GM12878 (cell line): ENCODE results near the gene CR2.

Experiments used
- RAD21 ChIP-seq: IDR thresholded peaks from 2 replicates; pipeline ENCODE4 v1.6.1; 2011; ENCODE audit warnings: mild to moderate bottlenecking, low read depth, low read length, moderate library complexity; ENCODE audit not compliant: insufficient read depth
- TF ChIP-seq, protein P1 (sequence below): fragments of 450-650 bp; IDR thresholded peaks from 2 replicates; pipeline ENCODE4 v1.6.1; 2017; ENCODE audit warnings: mild to moderate bottlenecking

DNA sequence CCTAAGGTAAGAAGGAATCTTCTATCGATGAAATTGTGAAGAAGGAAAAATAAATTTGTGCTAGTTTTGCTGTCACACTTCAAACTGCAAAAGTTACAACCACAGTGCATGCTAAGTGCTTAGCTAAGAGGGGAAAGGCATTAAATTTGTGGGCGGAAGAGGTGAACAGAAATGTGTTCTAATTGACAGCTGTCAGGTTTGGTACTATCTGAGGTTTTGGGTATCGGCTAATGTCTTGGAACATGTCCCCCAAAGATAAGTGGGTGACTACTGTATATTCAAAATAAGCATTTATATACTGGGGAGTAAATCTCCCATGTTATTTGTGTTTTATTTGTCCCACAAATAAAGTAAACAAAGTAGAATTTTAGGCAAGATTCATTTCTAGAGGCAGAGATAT, 49.8 kb downstream of the CR2 start:
- TF ChIP-seq, protein P1, sequence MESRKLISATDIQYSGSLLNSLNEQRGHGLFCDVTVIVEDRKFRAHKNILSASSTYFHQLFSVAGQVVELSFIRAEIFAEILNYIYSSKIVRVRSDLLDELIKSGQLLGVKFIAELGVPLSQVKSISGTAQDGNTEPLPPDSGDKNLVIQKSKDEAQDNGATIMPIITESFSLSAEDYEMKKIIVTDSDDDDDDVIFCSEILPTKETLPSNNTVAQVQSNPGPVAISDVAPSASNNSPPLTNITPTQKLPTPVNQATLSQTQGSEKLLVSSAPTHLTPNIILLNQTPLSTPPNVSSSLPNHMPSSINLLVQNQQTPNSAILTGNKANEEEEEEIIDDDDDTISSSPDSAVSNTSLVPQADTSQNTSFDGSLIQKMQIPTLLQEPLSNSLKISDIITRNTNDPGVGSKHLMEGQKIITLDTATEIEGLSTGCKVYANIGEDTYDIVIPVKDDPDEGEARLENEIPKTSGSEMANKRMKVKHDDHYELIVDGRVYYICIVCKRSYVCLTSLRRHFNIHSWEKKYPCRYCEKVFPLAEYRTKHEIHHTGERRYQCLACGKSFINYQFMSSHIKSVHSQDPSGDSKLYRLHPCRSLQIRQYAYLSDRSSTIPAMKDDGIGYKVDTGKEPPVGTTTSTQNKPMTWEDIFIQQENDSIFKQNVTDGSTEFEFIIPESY, result no peak
- TF ChIP-seq RAD21, result no peak
